WTC11 (cell line): ENCODE measurements around the gene SRGAP2B.
"Not testable (repeated sequence)": the region's sequence is repeated elsewhere in the genome, so short reads cannot be mapped to it uniquely, and the experiment has no call there.

Source experiments
- CDX4 ChIP-seq: fragments of 250-450 bp; sonication (Bioruptor Pico); IDR thresholded peaks from 2 replicates; pipeline ENCODE4 v1.9.0; 2021; ENCODE audit warnings: moderate library complexity, mild to moderate bottlenecking, inconsistent platforms, borderline replicate concordance
- IRF2 ChIP-seq: sonication (generic); formaldehyde crosslinking; IDR thresholded peaks from 2 replicates; pipeline ENCODE4 v1.8.0; 2022; ENCODE audit warnings: low read depth, missing genetic modification reagents, borderline replicate concordance
- NR2C2 ChIP-seq: sonication (generic); formaldehyde crosslinking; IDR thresholded peaks from 2 replicates; pipeline ENCODE4 v1.8.0; 2022; ENCODE audit warnings: mild to moderate bottlenecking, missing genetic modification reagents
- NR3C1 ChIP-seq: sonication (generic); formaldehyde crosslinking; conservative IDR thresholded peaks from 2 replicates; pipeline ENCODE4 v1.8.1; 2023; ENCODE audit warnings: low read depth, mild to moderate bottlenecking, missing genetic modification reagents
- TEAD1 ChIP-seq: sonication (generic); formaldehyde crosslinking; IDR thresholded peaks from 2 replicates; pipeline ENCODE4 v1.8.0; 2022; ENCODE audit warnings: mild to moderate bottlenecking, missing genetic modification reagents
- ZNF138 ChIP-seq: sonication (generic); formaldehyde crosslinking; conservative IDR thresholded peaks from 2 replicates; pipeline ENCODE4 v1.8.1; 2022; ENCODE audit warnings: mild to moderate bottlenecking, moderate library complexity, missing genetic modification reagents
- TF ChIP-seq, protein P1 (sequence below): fragments of 200-600 bp; IDR thresholded peaks from 2 replicates; pipeline ENCODE4 v1.8.0; 2022; ENCODE audit warnings: antibody characterized with exemption
- TF ChIP-seq, protein P2 (sequence below): sonication (generic); formaldehyde crosslinking; conservative IDR thresholded peaks from 2 replicates; pipeline ENCODE4 v1.8.1; 2022; ENCODE audit warnings: mild to moderate bottlenecking, missing genetic modification reagents
- TF ChIP-seq, protein P3 (sequence below): sonication (generic); formaldehyde crosslinking; conservative IDR thresholded peaks from 2 replicates; pipeline ENCODE4 v1.8.1; 2023; ENCODE audit warnings: mild to moderate bottlenecking, low read depth, missing genetic modification reagents, moderate library complexity
- TF ChIP-seq, protein P4 (sequence below): sonication (generic); formaldehyde crosslinking; IDR thresholded peaks from 2 replicates; pipeline ENCODE4 v1.8.1; 2023; ENCODE audit warnings: mild to moderate bottlenecking, missing genetic modification reagents

GRCh38 chr1:145011811-145012210, 83.3 kb downstream of the SRGAP2B start:
- TF ChIP-seq, protein P1, sequence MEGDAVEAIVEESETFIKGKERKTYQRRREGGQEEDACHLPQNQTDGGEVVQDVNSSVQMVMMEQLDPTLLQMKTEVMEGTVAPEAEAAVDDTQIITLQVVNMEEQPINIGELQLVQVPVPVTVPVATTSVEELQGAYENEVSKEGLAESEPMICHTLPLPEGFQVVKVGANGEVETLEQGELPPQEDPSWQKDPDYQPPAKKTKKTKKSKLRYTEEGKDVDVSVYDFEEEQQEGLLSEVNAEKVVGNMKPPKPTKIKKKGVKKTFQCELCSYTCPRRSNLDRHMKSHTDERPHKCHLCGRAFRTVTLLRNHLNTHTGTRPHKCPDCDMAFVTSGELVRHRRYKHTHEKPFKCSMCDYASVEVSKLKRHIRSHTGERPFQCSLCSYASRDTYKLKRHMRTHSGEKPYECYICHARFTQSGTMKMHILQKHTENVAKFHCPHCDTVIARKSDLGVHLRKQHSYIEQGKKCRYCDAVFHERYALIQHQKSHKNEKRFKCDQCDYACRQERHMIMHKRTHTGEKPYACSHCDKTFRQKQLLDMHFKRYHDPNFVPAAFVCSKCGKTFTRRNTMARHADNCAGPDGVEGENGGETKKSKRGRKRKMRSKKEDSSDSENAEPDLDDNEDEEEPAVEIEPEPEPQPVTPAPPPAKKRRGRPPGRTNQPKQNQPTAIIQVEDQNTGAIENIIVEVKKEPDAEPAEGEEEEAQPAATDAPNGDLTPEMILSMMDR: not testable (repeated sequence)
- not testable (repeated sequence) for TF ChIP-seq NR3C1 (CRISPR knock-in tag); NR2C2 (CRISPR knock-in tag); TEAD1 (CRISPR knock-in tag); ZNF138; IRF2 (CRISPR knock-in tag); CDX4 (CRISPR knock-in tag)
- TF ChIP-seq, protein P2, sequence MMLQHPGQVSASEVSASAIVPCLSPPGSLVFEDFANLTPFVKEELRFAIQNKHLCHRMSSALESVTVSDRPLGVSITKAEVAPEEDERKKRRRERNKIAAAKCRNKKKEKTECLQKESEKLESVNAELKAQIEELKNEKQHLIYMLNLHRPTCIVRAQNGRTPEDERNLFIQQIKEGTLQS: not testable (repeated sequence)
- TF ChIP-seq, protein P3, sequence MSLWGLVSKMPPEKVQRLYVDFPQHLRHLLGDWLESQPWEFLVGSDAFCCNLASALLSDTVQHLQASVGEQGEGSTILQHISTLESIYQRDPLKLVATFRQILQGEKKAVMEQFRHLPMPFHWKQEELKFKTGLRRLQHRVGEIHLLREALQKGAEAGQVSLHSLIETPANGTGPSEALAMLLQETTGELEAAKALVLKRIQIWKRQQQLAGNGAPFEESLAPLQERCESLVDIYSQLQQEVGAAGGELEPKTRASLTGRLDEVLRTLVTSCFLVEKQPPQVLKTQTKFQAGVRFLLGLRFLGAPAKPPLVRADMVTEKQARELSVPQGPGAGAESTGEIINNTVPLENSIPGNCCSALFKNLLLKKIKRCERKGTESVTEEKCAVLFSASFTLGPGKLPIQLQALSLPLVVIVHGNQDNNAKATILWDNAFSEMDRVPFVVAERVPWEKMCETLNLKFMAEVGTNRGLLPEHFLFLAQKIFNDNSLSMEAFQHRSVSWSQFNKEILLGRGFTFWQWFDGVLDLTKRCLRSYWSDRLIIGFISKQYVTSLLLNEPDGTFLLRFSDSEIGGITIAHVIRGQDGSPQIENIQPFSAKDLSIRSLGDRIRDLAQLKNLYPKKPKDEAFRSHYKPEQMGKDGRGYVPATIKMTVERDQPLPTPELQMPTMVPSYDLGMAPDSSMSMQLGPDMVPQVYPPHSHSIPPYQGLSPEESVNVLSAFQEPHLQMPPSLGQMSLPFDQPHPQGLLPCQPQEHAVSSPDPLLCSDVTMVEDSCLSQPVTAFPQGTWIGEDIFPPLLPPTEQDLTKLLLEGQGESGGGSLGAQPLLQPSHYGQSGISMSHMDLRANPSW: not testable (repeated sequence)
- TF ChIP-seq, protein P4, sequence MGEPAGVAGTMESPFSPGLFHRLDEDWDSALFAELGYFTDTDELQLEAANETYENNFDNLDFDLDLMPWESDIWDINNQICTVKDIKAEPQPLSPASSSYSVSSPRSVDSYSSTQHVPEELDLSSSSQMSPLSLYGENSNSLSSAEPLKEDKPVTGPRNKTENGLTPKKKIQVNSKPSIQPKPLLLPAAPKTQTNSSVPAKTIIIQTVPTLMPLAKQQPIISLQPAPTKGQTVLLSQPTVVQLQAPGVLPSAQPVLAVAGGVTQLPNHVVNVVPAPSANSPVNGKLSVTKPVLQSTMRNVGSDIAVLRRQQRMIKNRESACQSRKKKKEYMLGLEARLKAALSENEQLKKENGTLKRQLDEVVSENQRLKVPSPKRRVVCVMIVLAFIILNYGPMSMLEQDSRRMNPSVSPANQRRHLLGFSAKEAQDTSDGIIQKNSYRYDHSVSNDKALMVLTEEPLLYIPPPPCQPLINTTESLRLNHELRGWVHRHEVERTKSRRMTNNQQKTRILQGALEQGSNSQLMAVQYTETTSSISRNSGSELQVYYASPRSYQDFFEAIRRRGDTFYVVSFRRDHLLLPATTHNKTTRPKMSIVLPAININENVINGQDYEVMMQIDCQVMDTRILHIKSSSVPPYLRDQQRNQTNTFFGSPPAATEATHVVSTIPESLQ (CRISPR knock-in tag): not testable (repeated sequence)
